Measurements from ENCODE around the gene FGF3. TPM values are rescaled to one million over a fixed set of nuclear protein-coding genes. Genes with fewer than 3 reads are reported as not detected.
A peak's percentile ranks its signal among the peaks of the same experiment; 100 is the strongest.

Gene FGF3
- total RNA-seq, 1 donor from 2014 or later = not detected

DNA sequence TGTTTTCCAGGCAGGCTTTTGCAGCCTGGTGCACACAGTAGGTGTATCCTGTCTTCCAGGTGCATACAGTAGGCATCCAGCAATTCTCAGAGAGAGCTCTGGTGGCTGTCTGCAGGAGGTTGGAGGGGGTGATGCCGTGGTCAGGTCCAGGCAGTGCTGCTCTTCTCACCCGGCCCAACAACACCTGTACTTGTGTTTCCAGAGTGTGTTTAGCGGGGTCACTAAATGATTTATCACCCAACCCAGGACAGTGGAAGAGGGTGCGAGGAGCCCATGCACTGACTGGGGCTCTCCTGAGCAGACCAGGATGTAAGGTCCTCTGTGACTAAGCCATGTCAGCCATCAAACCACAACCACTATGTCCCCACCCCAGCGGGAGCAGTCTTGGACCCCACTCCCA lies 18.6 kb upstream of the FGF3 start:
- intact Hi-C loops (cut with DNase I) = no loop called here
- Histone ChIP-seq H3K4me1 (no peaks in the 10 kb centered on the region), H3K27me3 (no peaks in the 10 kb centered on the region), H3K27ac (no peak overlapping the region), H3K4me3 (no peak overlapping the region), H3K9me3 (no peaks in the 10 kb centered on the region), H3K36me3 (no peaks in the 10 kb centered on the region)
- DNase-seq (ENCODE audit: low spot score in 2 of 2) = peak in 1 of 2 donors; percentile 13
- TF ChIP-seq, protein P1, sequence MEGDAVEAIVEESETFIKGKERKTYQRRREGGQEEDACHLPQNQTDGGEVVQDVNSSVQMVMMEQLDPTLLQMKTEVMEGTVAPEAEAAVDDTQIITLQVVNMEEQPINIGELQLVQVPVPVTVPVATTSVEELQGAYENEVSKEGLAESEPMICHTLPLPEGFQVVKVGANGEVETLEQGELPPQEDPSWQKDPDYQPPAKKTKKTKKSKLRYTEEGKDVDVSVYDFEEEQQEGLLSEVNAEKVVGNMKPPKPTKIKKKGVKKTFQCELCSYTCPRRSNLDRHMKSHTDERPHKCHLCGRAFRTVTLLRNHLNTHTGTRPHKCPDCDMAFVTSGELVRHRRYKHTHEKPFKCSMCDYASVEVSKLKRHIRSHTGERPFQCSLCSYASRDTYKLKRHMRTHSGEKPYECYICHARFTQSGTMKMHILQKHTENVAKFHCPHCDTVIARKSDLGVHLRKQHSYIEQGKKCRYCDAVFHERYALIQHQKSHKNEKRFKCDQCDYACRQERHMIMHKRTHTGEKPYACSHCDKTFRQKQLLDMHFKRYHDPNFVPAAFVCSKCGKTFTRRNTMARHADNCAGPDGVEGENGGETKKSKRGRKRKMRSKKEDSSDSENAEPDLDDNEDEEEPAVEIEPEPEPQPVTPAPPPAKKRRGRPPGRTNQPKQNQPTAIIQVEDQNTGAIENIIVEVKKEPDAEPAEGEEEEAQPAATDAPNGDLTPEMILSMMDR (IDR thresholded peaks at IDR 0.05) = no peak

- Histone ChIP-seq H3K36me3 (no peaks in the 10 kb centered on the region), H3K27me3 (no peaks in the 10 kb centered on the region), H3K9me3 (no peaks in the 10 kb centered on the region), H3K4me3 (no peak overlapping the region), H3K4me1 (no peaks in the 10 kb centered on the region), H3K27ac (no peak overlapping the region)
- peak in 1 of 2 donors; percentile 31 for DNase-seq (ENCODE audit: low spot score in 2 of 2)
- TF ChIP-seq, protein P1 (IDR thresholded peaks at IDR 0.05) = no peak
- intact Hi-C loops (cut with DNase I) = no loop called here
Observed at GRCh38 chr11:69836401-69836800, 17.2 kb upstream of the FGF3 start.

- no peaks in the 10 kb centered on the region for H3K4me1 ChIP-seq
- no peaks in the 10 kb centered on the region for H3K9me3 ChIP-seq
- no peak overlapping the region for H3K27ac ChIP-seq
- no peaks in the 10 kb centered on the region for H3K36me3 ChIP-seq
- intact Hi-C loops (cut with DNase I) = no loop called here
- no peaks in the 10 kb centered on the region for H3K27me3 ChIP-seq
- DNase-seq (ENCODE audit: low spot score in 2 of 2) = peak in 1 of 2 donors; percentile 49
- H3K4me3 ChIP-seq = no peak overlapping the region
- TF ChIP-seq, protein P1 (IDR thresholded peaks at IDR 0.05) = no peak
Observed at GRCh38 chr11:69834811-69835800, 15.9 kb upstream of the FGF3 start.

GRCh38 chr11:69834251-69834650 lies 15.0 kb upstream of the FGF3 start:
- H3K27ac ChIP-seq = no peak overlapping the region
- H3K4me3 ChIP-seq = no peak overlapping the region
- peak in 1 of 2 donors; percentile 24 for DNase-seq (ENCODE audit: low spot score in 2 of 2)
- intact Hi-C loops (cut with DNase I) = no loop called here
- TF ChIP-seq, protein P1 (IDR thresholded peaks at IDR 0.05) = no peak
- no peaks in the 10 kb centered on the region for H3K27me3 ChIP-seq
- no peaks in the 10 kb centered on the region for H3K36me3 ChIP-seq
- no peaks in the 10 kb centered on the region for H3K9me3 ChIP-seq
- H3K4me1 ChIP-seq = no peaks in the 10 kb centered on the region

GRCh38 chr11:69832561-69833413 lies 13.6 kb upstream of the FGF3 start:
- Histone ChIP-seq H3K4me1 (no peaks in the 10 kb centered on the region), H3K9me3 (no peaks in the 10 kb centered on the region), H3K36me3 (no peaks in the 10 kb centered on the region), H3K27me3 (no peaks in the 10 kb centered on the region), H3K4me3 (no peak overlapping the region), H3K27ac (no peak overlapping the region)
- TF ChIP-seq, protein P1 (IDR thresholded peaks at IDR 0.05) = no peak
- DNase-seq (ENCODE audit: low spot score in 2 of 2) = peak in 1 of 2 donors; percentile 41
- intact Hi-C loops (cut with DNase I) = no loop called here

All from ascending aorta (tissue), 2 donors.